22Rv1 (cell line): ENCODE results near the gene SCGB3A1.

ENCODE experiments used
- H3K27ac ChIP-seq: fragments of 450-650 bp; 2 replicates; pipeline ENCODE4 v1.5.1; 2017
- CTCF ChIP-seq: fragments of 450-650 bp; IDR thresholded peaks from 2 replicates; pipeline ENCODE4 v1.5.1; 2017; ENCODE audit warnings: mild to moderate bottlenecking
- ZFX ChIP-seq: fragments of 450-650 bp; IDR thresholded peaks from 2 replicates; pipeline ENCODE4 v1.6.1; 2017; ENCODE audit warnings: antibody characterized with exemption, borderline replicate concordance

SCGB3A1 gene

GRCh38 chr5:180604271-180604670 is 13.0 kb upstream of the SCGB3A1 start:
- TF ChIP-seq ZFX = no peak
- no peak overlapping the region for H3K27ac ChIP-seq

GRCh38 chr5:180603076-180603594 is 11.8 kb upstream of the SCGB3A1 start:
- TF ChIP-seq CTCF (no peak), ZFX (no peak)
- H3K27ac ChIP-seq = no peak overlapping the region

- TF ChIP-seq CTCF (no peak), ZFX (no peak)
- H3K27ac ChIP-seq = no peak overlapping the region
These were observed 11.3 kb upstream of the SCGB3A1 start for GRCh38 chr5:180602481-180603075.

- no peak overlapping the region for H3K27ac ChIP-seq
- TF ChIP-seq ZFX (no peak), CTCF (no peak)
These were observed 10.5 kb upstream of the SCGB3A1 start for GRCh38 chr5:180601591-180602480.

- no peak for TF ChIP-seq ZFX
- no peak for TF ChIP-seq CTCF
- H3K27ac ChIP-seq = no peak overlapping the region
These were observed 9.3 kb upstream of the SCGB3A1 start for GRCh38 chr5:180600554-180601041.

GRCh38 chr5:180599981-180600553 is 8.8 kb upstream of the SCGB3A1 start:
- no peak overlapping the region for H3K27ac ChIP-seq
- TF ChIP-seq ZFX = no peak
- no peak for TF ChIP-seq CTCF

- no peak overlapping the region for H3K27ac ChIP-seq
- no peak for TF ChIP-seq CTCF
- no peak for TF ChIP-seq ZFX
These were observed 8.3 kb upstream of the SCGB3A1 start for GRCh38 chr5:180599590-180599914.
